Stimulated activated CD8-positive, alpha-beta memory T cell treated with anti-CD3 and anti-CD28 coated beads, Interleukin-4, amount 100 ng/mL, for 48 hours (primary cell): ENCODE measurements around the gene MYO9A.
"Not testable (repeated sequence)": the region's sequence is repeated elsewhere in the genome, so short reads cannot be mapped to it uniquely, and the experiment has no call there.

Experiments
- DNase-seq: peaks from one replicate; pipeline ENCODE4 v3.0.0-alpha.2; 2020

MYO9A gene

GRCh38 chr15:72136170-72137051 is 18.5 kb upstream of the MYO9A start:
- DNase-seq, result no peak

- no peak for DNase-seq
Observed at GRCh38 chr15:72135719-72136118, 17.8 kb upstream of the MYO9A start.

- no peak for DNase-seq
Observed at GRCh38 chr15:72133211-72133610, 15.3 kb upstream of the MYO9A start.

GRCh38 chr15:72131922-72132321 is 14.0 kb upstream of the MYO9A start:
- no peak for DNase-seq

GRCh38 chr15:72130272-72130671 is 12.3 kb upstream of the MYO9A start:
- DNase-seq, result no peak

- DNase-seq, result no peak
Observed at GRCh38 chr15:72128359-72128758, 10.4 kb upstream of the MYO9A start.

GRCh38 chr15:72127724-72128322 is 9.9 kb upstream of the MYO9A start:
- no peak for DNase-seq

- no peak for DNase-seq
Observed at GRCh38 chr15:72124218-72124617, 6.3 kb upstream of the MYO9A start.

- peak; percentile 83 for DNase-seq
Observed at GRCh38 chr15:72117486-72118016, 399 bp downstream of the MYO9A start.

GRCh38 chr15:72116731-72117485 is 1.0 kb downstream of the MYO9A start:
- no peak for DNase-seq

- DNase-seq, result no peak
Observed at GRCh38 chr15:72113347-72114031, 4.5 kb downstream of the MYO9A start.

- no peak for DNase-seq
Observed at GRCh38 chr15:72112805-72113204, 5.1 kb downstream of the MYO9A start.

GRCh38 chr15:72112116-72112515 is 5.8 kb downstream of the MYO9A start:
- no peak for DNase-seq

GRCh38 chr15:72110355-72110754 is 7.6 kb downstream of the MYO9A start:
- DNase-seq, result no peak

GRCh38 chr15:72106068-72106467 is 11.9 kb downstream of the MYO9A start:
- no peak for DNase-seq

- no peak for DNase-seq
Observed at GRCh38 chr15:72105111-72105510, 12.8 kb downstream of the MYO9A start.

- DNase-seq, result not testable (repeated sequence)
Observed at GRCh38 chr15:72100551-72100950, 17.4 kb downstream of the MYO9A start.

- no peak for DNase-seq
Observed at GRCh38 chr15:72099155-72099554, 18.8 kb downstream of the MYO9A start.

- no peak for DNase-seq
Observed at GRCh38 chr15:72098040-72098439, 19.9 kb downstream of the MYO9A start.

GRCh38 chr15:72096796-72097195 is 21.2 kb downstream of the MYO9A start:
- no peak for DNase-seq

- DNase-seq, result no peak
Observed at GRCh38 chr15:72092691-72093090, 25.3 kb downstream of the MYO9A start.

- DNase-seq, result no peak
Observed at GRCh38 chr15:72092006-72092405, 25.9 kb downstream of the MYO9A start.
